ENCODE results near the gene ZNF532. TPM values are rescaled to one million over a fixed set of nuclear protein-coding genes. Genes with fewer than 3 reads are reported as not detected.
A peak's percentile ranks its signal among the peaks of the same experiment; 100 is the strongest.

The ZNF532 gene
- total RNA-seq, 4 donors from 2014 or later: 3.9 to 188 (median 12.7) TPM

- TF ChIP-seq POLR2A (IDR thresholded peaks at IDR 0.05) (no peak), CTCF (IDR thresholded peaks at IDR 0.05) (no peak)
- H3K27ac ChIP-seq: peak overlapping the region in 1 of 4 donors; percentile 57
- DNase-seq: no peak
These were observed 82.6 kb downstream of the ZNF532 start for GRCh38 chr18:58947136-58947732.

GRCh38 chr18:58949031-58949430 lies 84.4 kb downstream of the ZNF532 start:
- DNase-seq: no peak
- Histone ChIP-seq H3K27me3 (no peaks in the 10 kb centered on the region), H3K9me3 (no peaks in the 10 kb centered on the region), H3K4me1 (peaks cover 0 to 3% (median 0%) of the 10 kb centered on the region in 4 donors), H3K27ac (no peak overlapping the region), H3K36me3 (no peaks in the 10 kb centered on the region), H3K4me3 (no peak overlapping the region)
- TF ChIP-seq POLR2A (IDR thresholded peaks at IDR 0.05): no peak
- TF ChIP-seq CTCF (IDR thresholded peaks at IDR 0.05): no peak

More at GRCh38 chr18:58947136-58947732, 82.6 kb downstream of the ZNF532 start:
- H3K4me3 ChIP-seq: no peak overlapping the region
- peaks cover 0 to 3% (median 0%) of the 10 kb centered on the region in 4 donors for H3K4me1 ChIP-seq
- H3K36me3 ChIP-seq: no peaks in the 10 kb centered on the region
- H3K9me3 ChIP-seq: no peaks in the 10 kb centered on the region
- H3K27me3 ChIP-seq: no peaks in the 10 kb centered on the region

- H3K36me3 ChIP-seq: no peaks in the 10 kb centered on the region
- TF ChIP-seq POLR2A (IDR thresholded peaks at IDR 0.05) (no peak), CTCF (IDR thresholded peaks at IDR 0.05) (no peak)
- no peak for DNase-seq
- H3K4me1 ChIP-seq: no peaks in the 10 kb centered on the region
- H3K4me3 ChIP-seq: no peak overlapping the region
- no peaks in the 10 kb centered on the region for H3K9me3 ChIP-seq
- H3K27me3 ChIP-seq: no peaks in the 10 kb centered on the region
- no peak overlapping the region for H3K27ac ChIP-seq
These were observed 87.5 kb downstream of the ZNF532 start for GRCh38 chr18:58951986-58952702.

- Histone ChIP-seq H3K9me3 (no peaks in the 10 kb centered on the region), H3K36me3 (no peaks in the 10 kb centered on the region), H3K4me1 (no peaks in the 10 kb centered on the region), H3K27me3 (no peaks in the 10 kb centered on the region), H3K27ac (no peak overlapping the region), H3K4me3 (no peak overlapping the region)
- no peak for TF ChIP-seq POLR2A (IDR thresholded peaks at IDR 0.05)
- no peak for TF ChIP-seq CTCF (IDR thresholded peaks at IDR 0.05)
- DNase-seq: no peak
These were observed 88.2 kb downstream of the ZNF532 start for GRCh38 chr18:58952858-58953257.

GRCh38 chr18:58953627-58954026 lies 89.0 kb downstream of the ZNF532 start:
- no peaks in the 10 kb centered on the region for H3K27me3 ChIP-seq
- H3K9me3 ChIP-seq: no peaks in the 10 kb centered on the region
- no peak overlapping the region for H3K4me3 ChIP-seq
- H3K4me1 ChIP-seq: no peaks in the 10 kb centered on the region
- no peak for TF ChIP-seq CTCF (IDR thresholded peaks at IDR 0.05)
- TF ChIP-seq POLR2A (IDR thresholded peaks at IDR 0.05): no peak
- DNase-seq: no peak
- H3K36me3 ChIP-seq: no peaks in the 10 kb centered on the region
- no peak overlapping the region for H3K27ac ChIP-seq

Data from Peyer's patch (tissue), 4 donors.